MV-4-11 (cell line): ENCODE results near the gene DNAJC12.
"Not testable (repeated sequence)": the region's sequence is repeated elsewhere in the genome, so short reads cannot be mapped to it uniquely, and the experiment has no call there.

Source experiments
- DNase-seq: peaks from one replicate; lab custom pipeline; 2025; lab: John Stamatoyannopoulos, UW

DNAJC12 gene

DNA sequence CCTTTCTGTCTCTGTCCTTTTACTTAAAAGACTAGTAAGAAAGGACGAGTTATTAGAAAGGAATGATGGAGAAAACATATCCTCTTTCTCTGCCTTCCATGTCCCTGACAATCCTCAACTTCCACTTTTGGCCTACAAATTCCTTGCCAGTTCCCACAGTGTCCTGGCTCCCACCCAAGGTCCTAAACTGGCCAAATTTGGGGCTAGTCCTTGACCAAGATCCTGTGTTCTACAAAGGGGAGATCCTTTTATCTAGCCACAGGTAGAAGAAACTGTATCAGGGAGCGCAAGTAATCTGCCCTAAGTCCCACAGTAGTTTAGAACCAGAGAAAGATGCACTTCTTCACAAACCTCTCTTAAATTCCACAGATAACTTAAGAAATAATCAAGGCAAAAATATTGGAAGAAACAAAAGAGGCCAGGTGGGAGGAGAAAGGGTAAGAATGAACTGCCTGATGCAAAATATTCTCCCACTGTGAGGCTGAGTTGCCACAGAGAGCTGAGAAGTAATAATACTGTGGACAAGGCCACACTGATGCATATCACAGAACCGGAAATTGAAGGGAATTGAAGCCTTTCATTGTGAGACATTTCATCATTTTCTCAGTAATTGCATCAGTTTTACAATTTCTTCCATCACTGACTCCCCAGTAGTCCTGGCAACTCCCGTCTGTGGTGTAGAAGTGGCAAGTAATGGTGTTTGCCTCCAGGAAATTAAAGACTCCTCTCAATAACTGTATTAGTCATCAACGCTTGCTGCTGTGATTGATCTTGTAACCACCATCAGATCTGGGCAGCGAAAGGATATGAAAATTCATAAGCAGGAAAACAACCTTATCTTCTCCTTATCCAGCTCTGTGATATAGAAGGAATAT is 47.2 kb downstream of the DNAJC12 start:
- peak; percentile 89 for DNase-seq

DNA sequence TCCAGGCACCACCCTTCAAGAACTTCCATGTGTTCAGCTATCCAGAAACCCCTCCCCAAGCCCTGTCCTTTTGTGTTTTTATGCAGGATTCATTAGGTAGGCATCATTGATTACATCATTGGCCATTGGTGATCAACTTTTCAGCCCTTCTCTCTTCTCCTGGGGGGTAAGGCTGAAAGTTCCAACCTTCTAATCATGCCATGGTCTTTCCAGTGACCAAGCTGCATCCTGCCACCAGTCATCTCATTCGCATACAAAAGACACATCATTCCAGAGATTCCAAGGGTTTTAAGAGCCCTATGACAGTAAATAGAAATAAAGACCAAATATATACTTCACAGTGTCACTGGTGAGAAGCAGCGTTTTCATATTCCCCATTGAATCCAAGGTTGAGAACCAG is 48.2 kb downstream of the DNAJC12 start:
- DNase-seq, result no peak

DNA sequence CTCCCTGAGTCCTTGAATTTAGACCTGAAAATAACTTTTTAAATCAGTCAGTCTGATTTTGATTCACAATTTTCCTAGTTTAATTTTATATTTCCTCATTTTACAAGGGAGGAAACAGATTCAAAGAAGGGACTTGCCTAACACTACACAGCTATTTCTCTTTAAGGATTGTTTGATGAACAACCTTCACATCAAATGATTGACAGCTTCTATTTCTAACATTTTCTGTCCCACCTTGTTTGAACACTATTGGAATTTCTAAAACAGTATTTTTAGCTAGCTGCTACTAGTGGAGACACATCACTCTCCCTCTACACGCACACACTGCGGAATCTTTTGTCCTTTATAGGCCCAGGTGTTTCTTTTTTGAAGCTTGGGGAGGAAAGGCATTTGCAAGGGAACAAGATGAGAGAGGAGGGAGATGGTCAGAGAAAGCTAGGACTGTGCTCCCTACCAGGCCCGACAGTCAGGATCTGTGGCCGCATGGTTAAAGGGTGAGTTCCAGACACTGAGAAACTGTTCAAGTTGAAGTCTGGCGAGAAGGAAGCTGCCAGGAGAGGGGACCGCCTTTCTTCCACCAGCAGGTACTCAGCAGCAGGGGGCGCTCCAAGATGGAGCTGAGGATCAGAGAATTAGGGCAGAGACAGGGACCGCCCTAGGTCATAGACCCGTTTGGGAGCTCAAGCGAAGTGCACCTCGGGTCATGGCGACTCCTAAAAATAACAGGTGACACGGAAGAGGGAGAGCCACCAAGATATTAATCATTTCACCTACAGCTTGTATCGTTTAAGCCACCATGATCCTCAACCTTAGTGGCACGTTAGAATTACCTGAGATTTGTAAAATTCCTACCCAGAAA is 49.7 kb downstream of the DNAJC12 start:
- DNase-seq, result peak; percentile 66

- peak; percentile 62 for DNase-seq
These were observed 52.9 kb downstream of the DNAJC12 start for GRCh38 chr10:67785098-67785497.

DNA sequence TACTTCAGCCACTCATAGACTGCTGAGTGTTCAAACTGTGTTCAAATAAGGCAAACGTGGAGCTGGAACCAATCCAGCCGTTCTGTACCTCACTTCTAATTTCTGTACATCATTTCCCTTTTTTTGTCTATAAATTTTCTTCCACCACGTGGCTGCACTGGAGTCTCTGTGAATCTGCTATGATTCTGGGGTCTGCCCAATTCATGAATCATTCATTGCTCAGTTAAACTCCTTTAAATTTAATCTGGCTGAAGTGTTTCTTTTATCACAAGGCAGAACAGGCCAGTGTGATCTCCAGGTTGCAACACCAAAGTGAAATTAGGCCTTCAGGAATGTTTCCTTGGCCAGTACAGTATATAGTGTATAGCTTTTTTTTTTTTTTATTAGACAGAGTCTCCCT is 53.5 kb downstream of the DNAJC12 start:
- peak; percentile 67 for DNase-seq

GRCh38 chr10:67783606-67784294 is 54.2 kb downstream of the DNAJC12 start:
- DNase-seq, result peak; percentile 71

GRCh38 chr10:67782530-67782929 is 55.5 kb downstream of the DNAJC12 start:
- DNase-seq, result no peak

- DNase-seq, result no peak
These were observed 57.0 kb downstream of the DNAJC12 start for GRCh38 chr10:67780759-67781538.

DNA sequence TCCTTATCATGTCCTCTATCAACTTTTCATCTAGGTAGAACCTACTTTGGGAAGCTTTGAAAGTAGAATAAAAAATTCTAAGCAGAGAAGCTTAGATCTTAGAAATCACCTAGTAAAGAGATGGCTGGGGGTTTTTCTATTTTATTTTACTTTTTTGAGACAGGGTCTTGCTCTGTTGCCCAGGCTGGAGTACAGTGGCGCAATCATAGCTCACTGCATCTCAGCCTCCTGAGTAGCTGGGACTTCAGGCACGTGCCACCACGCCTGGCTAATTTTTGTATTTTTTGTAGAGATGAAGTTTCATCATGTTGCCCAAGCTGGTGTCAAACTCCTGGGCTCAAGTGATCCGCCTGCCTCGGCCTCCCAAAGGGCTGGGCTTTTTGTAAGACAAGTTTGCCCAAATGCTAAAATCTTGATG is 57.8 kb downstream of the DNAJC12 start:
- not testable (repeated sequence) for DNase-seq

GRCh38 chr10:67779465-67780203 is 58.4 kb downstream of the DNAJC12 start:
- peak; percentile 77 for DNase-seq

- DNase-seq, result no peak
These were observed 61.6 kb downstream of the DNAJC12 start for GRCh38 chr10:67776371-67776770.

DNA sequence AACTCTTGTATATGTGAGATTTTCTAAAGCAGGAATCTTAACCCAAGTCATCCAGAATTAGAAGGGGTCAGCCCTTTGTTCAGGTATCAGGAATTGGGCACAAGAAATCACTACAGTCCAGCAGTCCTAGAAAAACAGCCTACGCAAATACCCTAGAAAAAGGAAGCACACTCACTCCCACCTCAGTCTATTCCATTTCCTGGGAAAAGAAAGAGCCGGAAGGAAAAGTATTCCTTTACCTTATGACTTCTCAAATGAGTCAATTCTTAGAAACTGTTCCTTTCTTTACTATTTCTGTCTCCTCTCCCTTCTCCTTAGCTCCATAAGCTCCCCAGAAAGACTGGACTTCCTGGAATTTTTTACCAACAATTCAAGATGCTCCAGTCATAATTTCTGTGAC is 62.7 kb downstream of the DNAJC12 start:
- no peak for DNase-seq

- DNase-seq, result peak; percentile 99
These were observed 65.0 kb downstream of the DNAJC12 start for GRCh38 chr10:67772894-67773511.

- no peak for DNase-seq
These were observed 65.8 kb downstream of the DNAJC12 start for GRCh38 chr10:67772151-67772550.

DNA sequence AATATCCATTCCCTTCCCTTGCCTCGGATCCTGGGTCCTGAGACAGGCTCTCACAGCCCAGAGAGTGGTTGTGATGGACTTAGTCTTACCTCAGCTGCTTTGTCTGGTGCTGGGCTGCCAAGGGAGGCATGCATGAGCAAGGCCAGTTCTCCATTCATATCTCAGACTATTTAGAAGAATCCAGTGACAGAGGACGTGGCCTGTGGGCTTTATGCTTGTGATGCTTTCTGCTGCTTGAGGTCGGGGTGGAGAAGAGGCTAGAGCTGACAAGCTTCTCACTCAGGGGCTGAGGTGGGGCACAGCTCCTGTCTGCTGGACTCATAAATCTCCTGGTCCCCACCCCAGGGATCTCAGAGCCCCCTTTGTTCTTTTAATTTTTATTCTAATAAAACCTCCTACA is 66.8 kb downstream of the DNAJC12 start:
- DNase-seq, result no peak

DNA sequence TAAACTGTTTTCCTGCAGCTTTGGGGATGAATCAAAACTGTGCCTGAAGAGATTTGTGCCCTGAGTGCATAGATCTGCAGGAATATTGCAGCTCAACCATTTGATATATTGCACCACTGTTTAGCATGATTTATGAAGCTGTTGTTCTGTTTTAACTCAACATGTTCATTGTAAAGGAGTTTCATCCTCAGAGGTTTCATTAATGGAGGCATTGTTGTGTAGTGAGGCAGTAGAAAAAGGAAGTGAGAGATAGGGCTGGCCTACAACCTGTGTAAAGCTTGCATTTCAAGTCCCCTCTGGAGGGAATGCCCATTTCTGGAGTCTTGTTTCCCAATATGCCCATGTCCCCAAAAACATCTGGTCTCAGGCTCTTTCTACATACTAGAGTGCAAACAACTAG is 67.5 kb downstream of the DNAJC12 start:
- DNase-seq, result peak; percentile 96

DNA sequence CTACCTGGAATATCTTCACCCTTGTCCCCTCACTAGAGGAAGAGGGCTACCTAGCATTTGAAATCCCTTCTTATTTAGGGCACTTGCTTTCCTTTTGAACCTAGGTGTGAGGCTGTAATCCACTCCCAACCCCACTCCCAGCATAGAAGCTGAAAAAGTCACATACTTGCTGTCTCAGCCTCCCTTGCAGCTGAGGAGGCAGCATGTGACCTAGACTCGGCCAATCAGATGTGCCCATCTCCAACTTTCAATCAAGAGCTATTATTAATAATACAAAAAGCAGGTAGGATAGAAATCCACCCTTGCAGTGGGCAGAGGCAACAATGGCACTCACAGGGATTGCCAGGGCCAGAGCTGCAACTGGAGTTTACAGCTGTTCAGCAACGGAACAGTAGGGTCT is 70.7 kb downstream of the DNAJC12 start:
- DNase-seq, result no peak

- DNase-seq, result peak; percentile 94
These were observed 73.8 kb downstream of the DNAJC12 start for GRCh38 chr10:67764012-67764822.

DNA sequence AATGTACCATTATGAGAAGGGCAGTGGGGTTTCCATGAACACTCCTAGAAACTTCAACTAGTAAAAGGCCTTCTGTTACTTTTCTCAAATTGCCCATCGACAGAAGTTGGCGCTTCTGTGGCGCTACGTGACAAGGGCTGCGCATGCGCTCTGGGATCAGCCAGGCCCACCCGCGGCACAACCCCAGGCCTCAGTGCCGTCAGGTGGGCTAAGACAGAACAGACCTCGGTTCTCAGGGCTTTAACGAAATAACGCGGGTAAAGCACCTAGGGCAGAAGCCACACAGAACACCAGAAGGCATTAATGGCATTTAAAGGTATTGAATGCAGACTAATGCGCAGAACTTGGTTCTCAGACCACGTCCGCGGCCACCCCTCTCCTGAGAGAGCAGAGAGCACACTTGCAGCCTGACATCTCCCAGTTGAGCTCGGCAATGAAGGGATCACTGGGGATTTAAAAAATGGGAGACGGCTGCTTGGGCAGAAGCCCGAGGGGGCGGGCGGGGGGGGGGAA is 74.4 kb downstream of the DNAJC12 start:
- no peak for DNase-seq
